OCI-LY3 (cell line): ENCODE measurements around the gene REEP3.

Experiments
- EZH2phosphoT487 ChIP-seq: fragments of 200-600 bp; shearing (Covaris generic); IDR thresholded peaks from 2 replicates; pipeline ENCODE4 v1.6.1; 2018; ENCODE audit warnings: antibody characterized with exemption, mixed run types, low read depth
- TF ChIP-seq, protein P1 (sequence below): fragments of 200-600, 300-600 bp; sonication (generic); IDR thresholded peaks from 2 replicates; pipeline ENCODE4 v1.5.1; 2014; ENCODE audit warnings: antibody characterized with exemption, low read length, low read depth

DNA sequence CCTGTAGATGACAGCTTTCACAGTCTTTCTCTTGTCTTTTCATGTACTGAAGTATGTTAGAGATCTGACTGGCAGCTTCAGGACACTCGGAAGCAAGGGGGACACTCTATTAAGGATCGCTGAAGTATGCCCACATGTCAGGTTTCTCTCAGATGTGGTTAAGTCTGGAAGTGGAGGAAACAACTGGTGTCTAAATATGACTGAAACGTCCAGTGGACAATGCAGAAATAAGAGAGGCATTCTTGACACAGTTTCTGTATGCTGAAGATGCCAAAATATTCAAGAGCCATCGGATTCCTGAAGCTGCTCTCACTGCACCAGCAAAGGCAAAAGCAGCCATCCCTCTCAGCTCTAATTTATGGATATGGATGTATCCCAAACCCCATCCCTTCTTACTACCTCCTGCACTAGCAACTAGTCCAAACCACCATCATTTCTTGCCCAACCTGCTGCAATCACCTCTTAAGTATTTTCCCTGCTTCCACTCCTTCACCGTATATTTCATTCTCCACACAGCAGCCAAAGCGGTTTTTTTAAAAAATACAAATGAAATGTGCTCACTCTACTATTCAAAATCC, 113.4 kb downstream of the REEP3 start:
- TF ChIP-seq, protein P1, sequence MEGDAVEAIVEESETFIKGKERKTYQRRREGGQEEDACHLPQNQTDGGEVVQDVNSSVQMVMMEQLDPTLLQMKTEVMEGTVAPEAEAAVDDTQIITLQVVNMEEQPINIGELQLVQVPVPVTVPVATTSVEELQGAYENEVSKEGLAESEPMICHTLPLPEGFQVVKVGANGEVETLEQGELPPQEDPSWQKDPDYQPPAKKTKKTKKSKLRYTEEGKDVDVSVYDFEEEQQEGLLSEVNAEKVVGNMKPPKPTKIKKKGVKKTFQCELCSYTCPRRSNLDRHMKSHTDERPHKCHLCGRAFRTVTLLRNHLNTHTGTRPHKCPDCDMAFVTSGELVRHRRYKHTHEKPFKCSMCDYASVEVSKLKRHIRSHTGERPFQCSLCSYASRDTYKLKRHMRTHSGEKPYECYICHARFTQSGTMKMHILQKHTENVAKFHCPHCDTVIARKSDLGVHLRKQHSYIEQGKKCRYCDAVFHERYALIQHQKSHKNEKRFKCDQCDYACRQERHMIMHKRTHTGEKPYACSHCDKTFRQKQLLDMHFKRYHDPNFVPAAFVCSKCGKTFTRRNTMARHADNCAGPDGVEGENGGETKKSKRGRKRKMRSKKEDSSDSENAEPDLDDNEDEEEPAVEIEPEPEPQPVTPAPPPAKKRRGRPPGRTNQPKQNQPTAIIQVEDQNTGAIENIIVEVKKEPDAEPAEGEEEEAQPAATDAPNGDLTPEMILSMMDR = no peak
- TF ChIP-seq EZH2phosphoT487 = no peak
